Natural killer cell treated with Interleukin-12 subunit alpha and Interleukin-12 subunit beta and Interleukin-15 and Interleukin-18, amount 100 ng/mL, for 72 hours (primary cell): ENCODE data around the gene RSPH10B2. TPM values are rescaled to one million over a fixed set of nuclear protein-coding genes. Genes with fewer than 3 reads are reported as not detected.
"Not testable (repeated sequence)": the region's sequence is repeated elsewhere in the genome, so short reads cannot be mapped to it uniquely, and the experiment has no call there.

Source experiments
- ATAC-seq, 2 donors: fragments of 150-1000 bp; cut with Tn5 transposase in 1 of 2; sonication (Bioruptor Pico), chemical (Tn5 transposase) in 1 of 2; 2 replicates each; pipeline ENCODE4 v1.10.0; 2021
- DNase-seq: peaks from one replicate; pipeline ENCODE4 v3.0.0; 2022; ENCODE audit warnings: low spot score
- H3K27ac Mint-ChIP-seq, 2 donors: 1 replicate in 1 of 2; 2 replicates in 1 of 2; pipeline ENCODE4 v1.8.0; 2022; ENCODE audit warnings: mixed read lengths in 2 of 2, mild to moderate bottlenecking in 1 of 2, moderate library complexity in 1 of 2
- H3K27me3 Mint-ChIP-seq, 2 donors: 1 replicate in 1 of 2; 2 replicates in 1 of 2; pipeline ENCODE4 v1.8.0; 2022; ENCODE audit warnings: mixed read lengths in 2 of 2
- H3K36me3 Mint-ChIP-seq: one replicate; pipeline ENCODE4 v1.8.0; 2022; ENCODE audit warnings: mixed read lengths
- H3K4me1 Mint-ChIP-seq, 2 donors: 1 replicate in 1 of 2; 2 replicates in 1 of 2; pipeline ENCODE4 v1.8.0; 2022; ENCODE audit warnings: low read depth in 2 of 2, mixed read lengths in 2 of 2, mild to moderate bottlenecking in 1 of 2
- H3K4me3 Mint-ChIP-seq: one replicate; pipeline ENCODE4 v1.8.0; 2022; ENCODE audit warnings: mixed read lengths
- H3K9me3 Mint-ChIP-seq: 2 replicates; pipeline ENCODE4 v1.8.0; 2022; ENCODE audit warnings: mixed read lengths
- total RNA-seq, 2 donors: library from RNA; stranded (reverse); gene quantifications; one replicate each; pipeline ENCODE4 v1.2.3, GENCODE V29; 2022

Gene RSPH10B2
- total RNA-seq, 2 donors from 2014 or later: 0.45 to 0.53 TPM

DNA sequence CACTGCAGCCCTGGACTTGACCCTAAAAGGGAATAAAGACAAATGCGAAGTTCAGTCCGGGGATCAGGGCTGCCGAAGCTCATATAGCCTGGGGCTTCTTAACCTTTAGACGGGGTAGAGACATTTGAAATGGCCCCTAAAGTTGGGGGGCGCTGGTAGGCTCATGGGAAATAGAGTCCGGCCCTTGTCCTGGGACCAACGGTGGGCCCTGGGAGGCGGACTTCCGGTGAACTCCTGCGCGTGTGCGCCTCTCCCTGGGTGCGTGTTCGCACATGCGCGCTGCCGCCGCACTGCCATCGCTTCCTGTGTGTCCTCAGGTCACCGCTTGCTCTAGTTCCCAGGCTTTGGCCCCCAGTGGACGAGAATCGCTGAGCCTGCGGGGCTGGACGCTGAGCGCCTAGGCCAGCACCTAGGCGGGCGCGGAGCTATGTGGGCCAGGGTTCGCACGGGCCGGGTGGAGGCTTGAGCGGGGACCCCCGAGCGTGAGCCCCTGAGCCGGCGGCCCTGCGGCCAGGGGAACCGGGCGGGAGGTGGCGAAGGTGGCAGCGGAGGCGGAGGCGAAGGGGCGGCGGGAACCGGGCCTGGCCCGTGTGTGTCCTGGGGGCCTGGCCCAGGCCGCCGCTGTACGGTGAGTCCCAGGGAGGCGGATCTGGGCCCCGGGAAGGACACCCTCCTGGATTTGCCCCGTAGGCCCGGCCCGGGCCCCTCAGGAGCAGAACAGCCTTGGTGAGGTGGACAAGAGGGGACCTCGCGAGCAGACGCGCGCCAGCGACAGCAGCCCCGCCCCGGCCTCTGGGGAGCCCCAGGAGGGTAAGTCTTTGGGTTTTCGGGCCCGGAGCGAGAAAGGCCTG lies 24.2 kb upstream of the RSPH10B2 start:
- Mint-ChIP-seq H3K27me3 (no peaks in the 10 kb centered on the region), H3K4me1 (peaks cover 15 to 18% of the 10 kb centered on the region in 2 donors), H3K4me3 (peak overlapping the region; percentile 88), H3K36me3 (peaks cover 8% of the 10 kb centered on the region), H3K27ac (peak overlapping the region; percentile 91 to 95), H3K9me3 (no peaks in the 10 kb centered on the region)
- DNase-seq (peak; percentile 94), ATAC-seq (peak; percentile 100)

DNA sequence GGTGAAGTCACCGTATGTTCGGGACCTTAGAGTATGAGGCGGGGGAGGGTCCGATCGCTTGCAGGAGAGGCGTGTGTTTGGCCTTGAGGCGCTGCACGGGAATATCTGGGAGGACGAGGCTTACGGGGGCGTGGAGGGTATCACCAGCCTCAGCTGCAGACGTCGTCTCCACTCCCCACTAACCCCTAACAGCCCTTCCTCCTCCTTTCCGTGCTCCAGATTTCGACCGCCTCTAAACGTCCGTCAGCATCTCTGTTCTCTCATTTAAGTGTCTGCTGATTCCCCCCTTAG lies 23.6 kb upstream of the RSPH10B2 start:
- H3K4me1 Mint-ChIP-seq: peaks cover 15 to 18% of the 10 kb centered on the region in 2 donors
- DNase-seq (no peak), ATAC-seq (no peak)
- H3K9me3 Mint-ChIP-seq: no peaks in the 10 kb centered on the region
- peak overlapping the region; percentile 91 to 95 for H3K27ac Mint-ChIP-seq
- peak overlapping the region; percentile 88 for H3K4me3 Mint-ChIP-seq
- H3K27me3 Mint-ChIP-seq: no peaks in the 10 kb centered on the region
- peaks cover 8% of the 10 kb centered on the region for H3K36me3 Mint-ChIP-seq

DNA sequence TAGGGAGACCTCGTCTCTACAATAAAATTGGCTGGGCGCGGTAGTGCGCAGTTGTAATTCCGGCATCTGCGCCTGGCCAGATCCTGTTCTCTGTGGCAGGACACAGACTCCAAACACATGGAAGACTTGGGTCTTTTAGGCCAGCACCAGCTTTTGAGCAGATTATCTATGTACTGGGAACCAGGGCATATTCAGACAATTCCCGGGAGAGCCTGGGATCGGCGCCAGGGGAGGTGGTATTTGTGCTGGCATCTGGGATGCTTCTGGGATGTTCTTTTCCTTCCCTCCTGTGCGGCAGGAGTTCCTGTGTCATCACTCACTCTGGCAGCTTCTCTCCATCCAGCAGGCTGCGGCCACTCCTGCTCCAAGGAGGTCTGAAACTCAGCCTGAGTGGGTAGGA lies 15.5 kb upstream of the RSPH10B2 start:
- ATAC-seq, H3K4me1 Mint-ChIP-seq, H3K27me3 Mint-ChIP-seq, H3K4me3 Mint-ChIP-seq, H3K9me3 Mint-ChIP-seq, DNase-seq, H3K27ac Mint-ChIP-seq: not testable (repeated sequence)
- H3K36me3 Mint-ChIP-seq: peaks cover 16% of the 10 kb centered on the region

DNA sequence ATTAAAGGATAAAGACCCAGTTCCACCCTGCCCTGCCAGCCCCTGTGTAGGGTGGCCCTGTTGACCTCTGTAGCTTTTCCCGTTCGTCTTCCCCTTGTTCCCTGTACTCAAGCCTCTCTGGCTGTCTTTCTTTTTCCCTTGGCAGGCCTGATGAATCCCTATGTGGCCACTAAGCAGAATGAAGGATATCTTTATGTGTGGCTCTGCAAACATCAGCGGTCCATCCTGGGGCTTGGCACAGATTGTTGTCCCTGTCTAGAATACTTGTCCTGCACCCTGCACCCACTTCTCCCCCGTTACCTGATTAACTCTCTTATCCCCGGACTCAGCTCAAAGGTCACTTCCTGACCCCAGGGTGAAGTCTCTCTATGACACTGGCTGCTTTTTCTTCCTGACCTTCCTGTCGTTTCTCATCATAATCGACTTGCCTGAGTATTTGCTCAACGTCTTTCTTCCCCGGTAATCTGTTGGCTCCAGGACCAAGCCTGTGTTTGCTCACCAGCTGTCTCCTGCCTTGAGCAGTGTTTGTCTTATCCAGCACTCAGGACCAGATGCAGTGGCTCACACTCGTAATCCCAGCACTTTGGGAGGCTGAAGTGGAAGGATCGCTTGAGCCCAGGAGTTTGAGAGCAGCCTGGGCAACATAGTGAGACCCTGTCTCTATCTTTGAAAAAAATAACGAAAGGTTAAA lies 9.3 kb upstream of the RSPH10B2 start:
- H3K4me1 Mint-ChIP-seq, H3K27ac Mint-ChIP-seq, ATAC-seq, H3K36me3 Mint-ChIP-seq, H3K4me3 Mint-ChIP-seq, DNase-seq, H3K9me3 Mint-ChIP-seq, H3K27me3 Mint-ChIP-seq: not testable (repeated sequence)

DNA sequence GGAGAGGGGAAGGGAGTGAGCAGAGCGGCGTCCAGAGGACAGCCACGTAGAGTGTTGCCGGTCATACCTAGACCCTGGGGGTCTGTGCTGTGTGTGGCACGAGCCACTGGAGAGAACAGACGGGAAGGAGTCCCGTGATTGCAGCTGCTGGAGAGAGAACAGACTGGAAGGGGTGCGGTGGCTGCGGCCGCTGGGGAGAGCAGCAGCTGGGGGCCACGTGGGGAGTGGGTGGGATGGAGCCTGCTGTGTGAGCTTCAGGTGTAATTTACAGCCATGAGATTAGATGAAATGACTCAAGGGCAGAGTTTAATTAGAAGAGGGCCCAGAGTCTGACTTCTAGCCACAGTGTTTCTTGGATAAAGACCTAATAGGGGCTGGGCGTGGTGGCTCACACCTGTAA lies 4.6 kb upstream of the RSPH10B2 start:
- H3K4me1 Mint-ChIP-seq, H3K27me3 Mint-ChIP-seq, DNase-seq, H3K36me3 Mint-ChIP-seq, H3K27ac Mint-ChIP-seq, H3K9me3 Mint-ChIP-seq, H3K4me3 Mint-ChIP-seq: not testable (repeated sequence)
- peak in 1 of 2 donors; percentile 32 for ATAC-seq

DNA sequence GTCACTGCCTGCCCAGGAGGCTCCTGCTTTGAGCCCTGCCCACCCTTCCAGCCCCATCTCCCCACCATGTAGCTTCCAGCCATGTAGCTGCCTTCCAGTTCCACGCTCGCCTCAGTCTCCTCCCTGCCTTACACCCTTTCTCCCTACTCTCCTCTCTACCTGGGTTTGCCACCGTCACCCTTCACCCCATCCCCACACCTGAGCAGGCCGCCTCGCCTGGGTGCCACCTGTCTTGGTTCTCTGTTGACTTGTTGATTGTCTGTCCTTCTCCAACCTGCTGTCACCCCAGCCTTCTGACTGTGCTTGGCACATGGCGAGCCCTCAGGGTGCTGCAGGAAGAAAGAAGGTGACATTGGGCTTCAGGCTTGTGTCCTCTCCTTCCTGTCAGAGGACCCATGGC lies 3.7 kb upstream of the RSPH10B2 start:
- not testable (repeated sequence) for H3K4me3 Mint-ChIP-seq, H3K4me1 Mint-ChIP-seq, H3K36me3 Mint-ChIP-seq, H3K27ac Mint-ChIP-seq, H3K27me3 Mint-ChIP-seq, H3K9me3 Mint-ChIP-seq
- ATAC-seq: peak in 1 of 2 donors; percentile 24
- DNase-seq: peak; percentile 58

DNA sequence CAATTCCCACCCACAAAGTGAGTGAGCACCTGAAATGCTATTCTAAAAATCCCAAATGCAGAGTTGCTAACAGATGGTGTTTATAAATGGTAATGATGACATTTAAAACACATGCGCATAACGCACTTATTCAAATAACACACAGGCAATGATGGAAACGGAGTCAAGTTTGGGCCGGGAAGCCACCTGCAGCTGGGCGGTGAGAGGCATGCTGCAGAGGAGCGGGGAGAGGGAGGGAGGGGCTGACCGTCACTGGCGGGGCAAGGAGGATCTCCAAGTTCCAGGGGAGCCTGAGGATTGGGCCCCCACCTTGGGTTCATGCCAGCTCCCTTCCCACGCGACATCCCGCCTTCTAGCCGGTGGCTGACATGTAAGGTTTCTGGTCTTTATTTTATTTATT lies 7.3 kb downstream of the RSPH10B2 start:
- not testable (repeated sequence) for H3K27me3 Mint-ChIP-seq, ATAC-seq

DNA sequence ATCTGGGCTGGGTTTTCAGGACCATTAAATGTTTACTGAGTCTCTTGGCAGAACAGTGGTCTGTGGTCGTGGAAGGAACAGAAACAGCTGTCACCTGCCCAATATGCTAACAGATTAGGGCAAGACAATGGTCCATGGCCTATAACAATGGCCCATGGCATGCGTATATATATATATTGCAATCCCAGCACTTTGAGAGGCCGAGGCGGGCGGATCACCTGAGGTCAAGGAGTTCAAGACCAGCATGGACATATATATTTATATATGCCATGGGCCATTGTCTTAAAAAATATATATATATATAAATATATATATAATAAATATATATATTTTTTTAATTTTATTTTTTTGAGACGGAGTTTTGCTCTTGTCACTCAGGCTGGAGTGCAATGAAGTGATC lies 27.7 kb downstream of the RSPH10B2 start:
- not testable (repeated sequence) for ATAC-seq, H3K36me3 Mint-ChIP-seq, H3K27ac Mint-ChIP-seq, H3K4me3 Mint-ChIP-seq, DNase-seq, H3K9me3 Mint-ChIP-seq, H3K4me1 Mint-ChIP-seq, H3K27me3 Mint-ChIP-seq

More for the DNA sequence above, 7.3 kb downstream of the RSPH10B2 start:
- not testable (repeated sequence) for H3K4me1 Mint-ChIP-seq, DNase-seq, H3K9me3 Mint-ChIP-seq, H3K27ac Mint-ChIP-seq, H3K36me3 Mint-ChIP-seq, H3K4me3 Mint-ChIP-seq

DNA sequence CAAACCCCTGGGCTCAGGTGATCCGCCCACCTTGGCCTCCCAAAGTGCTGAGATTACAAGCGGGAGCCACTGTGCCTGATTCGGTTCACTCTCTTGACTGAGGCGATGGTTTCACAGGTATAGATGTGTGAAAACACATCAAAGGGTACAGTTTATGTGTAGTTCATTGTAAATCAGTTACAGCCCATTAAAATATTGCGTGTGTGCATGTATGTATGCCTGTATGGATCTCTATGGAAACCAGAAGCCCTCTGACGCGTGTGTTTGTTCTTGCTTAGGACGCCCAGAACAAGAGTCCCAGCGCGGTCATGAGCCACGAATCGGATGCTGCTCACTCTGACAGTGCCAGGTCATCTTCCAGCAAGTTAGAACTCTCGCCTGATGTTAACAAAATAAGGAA lies 35.5 kb downstream of the RSPH10B2 start:
- H3K36me3 Mint-ChIP-seq, H3K27ac Mint-ChIP-seq, H3K9me3 Mint-ChIP-seq, H3K27me3 Mint-ChIP-seq, DNase-seq, ATAC-seq, H3K4me1 Mint-ChIP-seq, H3K4me3 Mint-ChIP-seq: not testable (repeated sequence)

DNA sequence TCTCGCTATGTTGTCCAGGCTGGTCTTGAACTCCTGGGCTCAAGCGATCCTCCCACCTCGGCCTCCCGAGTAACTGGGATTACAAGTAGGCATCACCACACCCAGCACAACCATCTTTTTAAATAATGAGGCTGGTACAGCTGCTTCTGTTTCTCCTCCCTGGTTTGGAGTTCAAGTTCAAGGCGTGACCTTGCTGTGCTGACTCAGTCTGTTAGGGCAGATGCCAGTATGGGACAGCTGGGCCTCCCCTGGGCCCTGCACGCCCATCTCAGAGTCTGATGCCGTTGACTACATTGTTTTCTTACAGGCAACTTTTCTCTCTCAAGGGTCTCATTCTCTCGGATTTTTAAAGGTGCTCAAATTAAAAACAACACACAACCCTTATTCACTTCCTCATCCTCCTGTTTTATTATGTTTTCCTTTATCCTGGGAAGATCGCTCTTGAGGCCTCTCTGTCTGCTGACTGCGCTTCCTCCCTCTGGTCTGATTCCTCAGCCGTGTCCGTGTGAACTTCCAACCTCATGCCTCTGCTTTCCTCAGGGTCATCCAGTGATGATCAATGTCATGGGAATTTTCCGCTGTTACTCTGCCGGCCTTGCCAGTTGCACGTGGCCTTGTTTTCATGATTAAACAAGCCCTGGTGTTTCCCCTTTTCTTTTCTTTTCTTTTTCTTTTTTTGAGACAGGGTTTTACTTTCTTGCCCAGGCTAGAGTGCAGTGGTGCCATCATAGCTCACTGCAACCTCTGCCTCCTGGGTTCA lies 38.4 kb downstream of the RSPH10B2 start:
- not testable (repeated sequence) for H3K9me3 Mint-ChIP-seq, H3K4me3 Mint-ChIP-seq, H3K27me3 Mint-ChIP-seq, H3K27ac Mint-ChIP-seq, DNase-seq, H3K36me3 Mint-ChIP-seq, ATAC-seq, H3K4me1 Mint-ChIP-seq

DNA sequence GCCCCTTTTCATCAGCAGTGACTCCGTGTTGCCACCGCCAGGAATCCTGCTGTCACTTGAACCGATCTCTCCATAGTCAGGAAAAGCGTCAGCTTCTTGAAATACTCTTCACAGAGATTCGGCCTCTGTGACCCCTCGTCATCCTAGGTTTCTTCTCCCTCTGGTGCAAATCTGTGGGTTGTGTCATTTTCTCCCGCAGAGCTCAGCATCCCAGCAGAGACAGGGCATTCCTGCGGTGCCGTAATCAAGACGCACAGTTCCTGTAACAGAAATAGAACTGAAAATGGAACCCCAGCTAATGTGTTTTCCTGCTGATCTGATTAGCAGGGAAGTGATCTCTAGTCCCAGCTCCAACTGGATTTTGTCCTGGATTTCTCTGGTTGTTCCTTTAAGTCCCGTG lies 40.4 kb downstream of the RSPH10B2 start:
- not testable (repeated sequence) for ATAC-seq, H3K9me3 Mint-ChIP-seq, H3K4me1 Mint-ChIP-seq, H3K27me3 Mint-ChIP-seq, H3K27ac Mint-ChIP-seq, H3K4me3 Mint-ChIP-seq, DNase-seq, H3K36me3 Mint-ChIP-seq

DNA sequence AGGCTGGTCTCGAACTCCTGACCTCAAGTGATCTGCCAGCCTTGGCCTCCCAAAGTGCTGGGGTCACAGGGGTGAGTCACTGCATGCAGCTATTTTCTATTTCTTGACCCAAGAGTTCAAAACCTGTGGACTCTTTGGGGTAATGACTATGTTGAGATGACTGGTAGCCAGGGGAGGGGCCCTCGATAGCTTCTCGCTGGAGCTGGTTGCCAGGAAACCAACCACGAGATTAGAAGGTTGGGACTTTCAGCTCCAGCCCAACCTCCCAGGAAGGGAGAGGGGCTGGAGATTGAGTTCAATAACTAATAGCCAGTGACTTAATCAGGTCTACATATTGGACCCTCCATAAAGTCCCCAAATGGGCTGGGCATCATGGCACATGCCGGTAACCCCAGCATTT lies 43.3 kb downstream of the RSPH10B2 start:
- H3K36me3 Mint-ChIP-seq, H3K4me1 Mint-ChIP-seq, H3K27me3 Mint-ChIP-seq, H3K27ac Mint-ChIP-seq, H3K9me3 Mint-ChIP-seq, ATAC-seq, DNase-seq, H3K4me3 Mint-ChIP-seq: not testable (repeated sequence)

DNA sequence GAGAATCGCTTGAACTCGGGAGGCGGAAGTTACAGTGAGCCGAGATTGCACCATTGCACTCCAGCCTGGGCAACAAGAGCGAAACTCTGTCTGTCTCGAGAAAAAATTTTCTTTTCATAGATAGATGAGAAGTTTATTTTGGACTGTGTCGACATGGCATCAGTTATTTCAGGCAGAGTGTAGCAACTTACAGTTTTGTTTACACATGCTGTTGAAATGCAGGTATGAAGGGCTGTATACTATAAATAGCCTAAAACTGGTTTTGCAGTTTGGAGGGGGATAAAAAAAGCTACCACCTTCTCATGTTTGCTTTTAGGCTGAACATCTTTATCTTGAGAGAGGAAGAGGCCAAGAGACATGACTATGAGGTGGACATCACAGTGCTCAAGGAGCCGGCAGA lies 44.1 kb downstream of the RSPH10B2 start:
- H3K9me3 Mint-ChIP-seq, DNase-seq, ATAC-seq, H3K4me1 Mint-ChIP-seq, H3K36me3 Mint-ChIP-seq, H3K27ac Mint-ChIP-seq, H3K4me3 Mint-ChIP-seq, H3K27me3 Mint-ChIP-seq: not testable (repeated sequence)

DNA sequence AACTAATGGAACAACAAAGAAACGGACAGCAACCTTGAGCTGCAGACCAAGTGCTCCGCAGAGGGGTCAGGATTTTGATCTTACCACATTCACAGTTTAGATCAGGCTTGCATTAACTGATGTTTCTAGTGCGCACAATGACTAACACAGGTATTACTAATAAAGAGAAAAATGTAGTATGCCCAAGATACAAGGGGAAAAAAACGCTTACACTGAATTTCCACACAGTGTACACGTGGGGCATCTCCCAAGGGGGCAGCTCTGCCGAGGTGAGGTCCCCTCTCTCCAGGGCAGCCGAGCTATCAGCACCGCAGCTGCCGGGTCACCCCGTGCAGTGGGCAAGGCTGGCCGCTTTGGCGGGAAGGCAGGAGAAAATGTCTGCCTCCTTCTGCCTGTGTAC lies 46.0 kb downstream of the RSPH10B2 start:
- not testable (repeated sequence) for DNase-seq, H3K9me3 Mint-ChIP-seq, H3K4me1 Mint-ChIP-seq, H3K27me3 Mint-ChIP-seq, H3K36me3 Mint-ChIP-seq, H3K4me3 Mint-ChIP-seq, ATAC-seq, H3K27ac Mint-ChIP-seq
